GM18868 (cell line): ENCODE measurements around the gene MLXIP.

ENCODE experiments used
- ATAC-seq: cut with Tn5 transposase; IDR thresholded peaks from one replicate; pipeline ENCODE4 v1.9.1; 2021; ENCODE audit warnings: mild to moderate bottlenecking, moderate library complexity; ENCODE audit not compliant: unreplicated experiment

Gene MLXIP

DNA sequence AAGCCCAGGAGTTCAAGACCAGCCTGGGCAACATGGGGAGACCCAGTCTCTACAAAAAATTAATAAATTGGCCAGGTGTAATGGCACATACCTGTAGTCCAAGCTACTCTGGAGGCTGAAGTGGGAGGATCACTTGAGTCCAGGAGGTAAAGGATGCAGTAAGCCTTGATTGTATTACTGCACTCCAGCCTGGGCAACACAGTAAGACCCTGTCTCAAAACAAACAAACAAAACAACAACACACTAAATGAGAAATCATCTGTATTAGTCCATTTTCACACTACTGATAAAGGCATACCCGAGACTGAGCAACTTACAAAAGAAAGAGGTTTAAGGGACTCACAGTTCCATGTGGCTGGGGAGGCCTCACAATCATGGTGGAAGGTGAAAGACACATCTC lies 4.7 kb upstream of the MLXIP start:
- ATAC-seq = no peak

DNA sequence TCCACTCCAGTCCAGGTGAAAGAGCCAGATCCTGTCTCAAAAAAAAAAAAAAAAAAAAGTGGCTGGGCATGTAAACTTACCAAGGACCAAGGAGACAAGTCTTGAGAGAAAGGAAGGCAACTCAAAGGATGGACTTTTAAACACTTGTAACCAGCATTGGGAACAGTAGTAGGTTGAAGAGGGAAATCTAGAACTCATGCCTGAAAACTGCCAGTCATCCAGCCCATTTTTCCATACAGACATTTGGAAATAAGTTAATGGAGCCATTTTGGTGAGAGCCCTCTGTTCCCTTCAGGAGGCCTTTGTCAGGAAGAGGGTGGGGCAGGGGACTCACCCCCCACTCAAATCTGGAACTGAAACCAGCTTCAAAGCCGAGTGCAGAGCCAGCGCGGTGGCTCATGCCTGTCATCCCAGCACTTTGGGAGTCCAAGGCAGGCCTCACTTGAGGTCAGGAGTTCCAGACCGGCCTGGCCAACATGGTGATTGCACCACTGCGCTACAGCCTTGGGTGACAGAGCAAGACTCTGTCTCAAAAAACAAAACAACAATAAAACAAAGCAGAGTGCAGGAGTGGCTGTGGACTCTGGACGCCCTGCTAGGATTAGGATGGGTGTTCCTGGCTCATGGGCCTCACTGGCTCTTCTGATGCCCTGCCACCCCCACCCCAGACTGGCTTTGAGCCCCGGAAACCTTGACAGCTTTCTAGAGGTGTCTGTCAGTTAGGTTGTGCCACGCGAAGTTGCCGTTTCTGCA lies 1.6 kb upstream of the MLXIP start:
- ATAC-seq = no peak

DNA sequence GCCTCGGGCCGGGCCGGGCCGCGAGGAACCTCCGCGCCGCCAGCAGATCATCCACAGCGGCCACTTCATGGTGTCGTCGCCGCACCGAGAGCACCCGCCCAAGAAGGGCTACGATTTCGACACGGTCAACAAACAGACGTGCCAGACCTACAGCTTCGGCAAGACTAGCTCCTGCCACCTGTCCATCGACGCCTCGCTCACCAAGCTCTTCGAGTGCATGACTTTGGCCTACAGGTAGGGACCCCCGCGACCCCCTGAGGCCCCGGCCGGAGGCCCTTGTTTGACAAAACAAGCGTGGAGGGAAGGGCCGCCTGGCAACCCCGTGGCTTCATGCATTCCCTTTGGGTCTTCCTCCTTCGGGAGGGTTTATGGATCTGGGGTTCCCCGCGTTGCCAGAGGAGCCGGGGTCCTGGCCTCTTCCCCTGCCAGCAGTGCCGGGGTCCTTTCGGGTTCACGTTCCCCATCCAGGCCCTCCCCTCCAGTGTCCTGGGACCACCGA lies 526 bp downstream of the MLXIP start:
- no peak for ATAC-seq

DNA sequence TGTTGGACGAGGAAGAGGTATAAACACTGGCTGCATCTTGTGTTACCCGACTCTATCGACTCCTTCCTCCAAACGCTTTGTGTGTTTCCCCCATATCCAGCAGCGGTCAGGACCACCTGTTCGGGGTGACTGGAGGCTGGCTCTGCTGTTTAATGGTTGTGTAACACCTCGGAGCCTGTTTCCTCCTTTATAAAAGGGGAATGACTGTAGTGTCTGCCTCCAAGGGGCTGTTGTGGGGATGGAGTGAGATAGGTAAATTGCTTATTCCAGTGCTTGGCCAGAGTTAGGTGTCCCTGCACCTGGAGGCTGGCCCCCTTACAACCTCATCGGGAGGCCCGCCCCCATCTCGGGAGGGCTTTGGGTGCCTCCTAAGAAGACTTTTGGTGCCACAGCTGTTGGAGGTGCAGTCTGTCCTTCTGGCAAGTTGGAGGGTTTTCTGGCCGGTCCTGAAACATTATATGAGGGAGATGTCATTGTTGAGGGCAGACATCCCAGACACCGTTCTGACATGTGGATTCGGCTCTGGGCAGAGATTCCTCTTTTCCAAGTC lies 1.1 kb downstream of the MLXIP start:
- no peak for ATAC-seq

DNA sequence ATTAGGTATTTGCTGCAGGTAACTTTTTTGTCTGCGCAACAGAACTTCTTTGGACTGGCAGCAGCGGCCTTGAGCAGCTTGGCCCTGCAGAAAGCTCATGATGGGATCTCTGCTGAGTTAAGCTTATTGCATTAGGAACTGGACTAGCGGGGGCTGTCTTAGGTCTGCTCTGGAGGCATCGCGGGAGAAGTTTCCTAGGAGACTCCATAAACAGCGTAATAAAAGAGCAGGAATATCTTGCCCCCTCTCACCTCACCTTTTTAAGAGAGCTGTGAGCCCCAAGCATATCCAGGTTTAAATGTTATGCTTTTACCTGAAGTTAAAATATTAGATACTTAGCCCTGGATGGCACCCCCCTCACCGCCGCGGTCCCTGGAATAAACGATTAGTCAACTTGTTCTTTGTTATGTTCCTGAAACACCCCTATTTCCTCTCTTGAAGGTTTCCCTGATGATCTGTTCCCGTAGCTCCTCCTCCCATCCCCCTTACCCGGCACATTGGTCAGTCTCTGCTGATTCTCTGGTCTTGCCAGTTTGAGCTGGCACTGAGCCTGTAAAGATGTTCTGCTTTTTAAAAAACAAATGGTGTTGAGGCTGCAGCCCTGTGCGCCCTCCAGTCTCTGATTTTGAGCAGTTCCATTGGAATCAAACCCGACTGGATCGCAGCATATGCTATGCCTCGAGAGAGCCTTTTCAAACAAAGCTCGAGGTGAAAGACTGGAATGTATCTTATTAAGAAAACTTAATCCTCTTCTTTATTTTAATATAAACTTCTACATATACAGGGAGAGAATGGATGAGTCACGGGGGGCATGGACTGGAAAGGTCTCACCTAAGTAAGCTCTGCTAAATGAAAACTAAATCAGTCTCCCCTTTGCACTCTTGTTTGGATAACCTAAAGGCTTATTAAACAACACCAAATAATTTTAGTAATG lies 1.9 kb downstream of the MLXIP start:
- ATAC-seq = no peak

DNA sequence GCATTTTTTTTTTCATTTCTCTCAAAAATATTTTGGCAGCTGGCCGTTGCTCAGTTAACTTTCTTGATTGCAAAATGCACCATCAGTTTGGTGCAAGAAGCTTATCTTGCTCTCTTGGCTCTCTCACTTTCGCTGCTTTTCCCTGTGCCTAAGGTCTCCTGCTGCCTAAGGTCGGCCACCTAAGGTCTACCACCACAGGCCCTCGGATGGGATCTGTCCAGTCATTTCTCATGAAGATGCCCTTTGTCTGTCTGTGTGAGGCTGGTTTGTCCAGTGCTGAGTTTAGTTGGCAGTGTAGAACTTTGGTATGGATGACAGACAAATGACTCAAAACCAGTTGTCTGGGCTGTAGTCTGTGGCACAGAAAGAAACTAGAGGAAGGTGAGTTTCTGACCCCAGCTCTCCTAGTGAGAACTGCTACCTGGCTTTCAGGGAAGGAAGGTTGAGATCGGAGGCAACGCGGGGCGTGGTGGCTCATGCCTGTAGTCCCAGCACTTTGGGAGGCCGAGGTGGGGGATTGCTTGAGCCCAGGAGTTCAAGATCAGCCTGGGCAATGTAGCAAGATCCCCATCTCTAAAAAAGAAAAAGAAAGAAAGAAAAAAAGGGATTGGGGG lies 2.6 kb downstream of the MLXIP start:
- ATAC-seq = no peak

DNA sequence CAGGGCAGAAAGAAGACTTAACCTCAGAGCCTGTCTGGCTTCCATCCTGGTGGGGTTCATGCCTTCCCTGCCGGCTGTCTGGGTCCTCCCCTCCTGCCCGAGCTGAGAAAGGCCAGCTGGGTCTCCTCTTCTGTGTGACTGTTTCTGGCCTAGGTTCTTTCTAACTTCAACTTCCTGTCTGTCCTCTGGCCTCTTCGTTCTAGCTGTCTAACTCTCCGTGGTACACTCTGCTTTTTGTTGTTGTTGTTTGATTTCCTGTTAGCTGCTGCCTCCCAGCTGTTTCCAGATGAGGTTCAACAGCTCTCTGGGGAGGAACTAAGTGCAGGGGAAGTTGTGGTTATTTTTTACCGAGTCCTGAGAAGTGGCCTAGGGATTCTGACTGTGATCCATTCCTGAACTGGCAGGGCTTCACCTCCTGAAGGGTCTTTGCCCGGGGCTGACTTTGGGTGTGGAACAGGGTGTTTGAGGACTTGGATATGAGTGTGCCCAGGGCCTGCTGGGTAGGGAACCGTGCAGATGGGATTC lies 3.2 kb downstream of the MLXIP start:
- ATAC-seq = no peak

DNA sequence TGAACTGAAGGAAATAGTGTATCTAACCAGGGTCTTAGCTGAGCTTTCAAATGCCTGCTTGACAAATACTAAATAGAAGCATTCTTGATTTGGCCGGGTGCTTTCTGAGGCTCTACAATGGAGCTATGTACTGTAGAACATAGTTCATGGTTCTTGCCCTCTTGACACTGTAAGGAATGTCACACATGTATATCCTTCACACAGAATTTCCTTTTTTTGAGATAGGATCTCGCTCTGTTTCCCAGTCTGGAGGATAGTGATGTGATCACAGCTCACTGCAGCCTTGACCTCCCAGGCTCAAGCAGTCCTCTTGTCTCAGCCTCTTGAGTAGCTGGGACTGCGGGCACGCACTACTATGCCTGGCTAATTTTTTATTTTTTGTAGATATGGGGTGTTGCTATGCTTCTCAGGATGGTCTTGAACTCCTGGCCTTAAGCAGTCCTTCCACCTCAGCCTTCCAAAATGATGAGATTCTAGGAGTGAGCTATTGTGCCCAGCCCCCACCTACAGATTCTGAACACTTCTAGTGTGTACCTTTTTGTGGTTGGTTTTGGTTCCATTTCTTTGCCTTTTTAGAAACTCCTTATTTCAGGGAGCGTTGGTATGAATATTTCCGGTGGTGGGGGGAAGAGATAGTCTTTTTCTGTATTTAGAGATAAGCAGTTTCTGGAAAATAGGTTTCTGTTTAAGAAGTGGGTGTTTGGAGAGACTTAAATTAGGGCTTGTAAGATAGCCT lies 4.2 kb downstream of the MLXIP start:
- ATAC-seq = no peak

DNA sequence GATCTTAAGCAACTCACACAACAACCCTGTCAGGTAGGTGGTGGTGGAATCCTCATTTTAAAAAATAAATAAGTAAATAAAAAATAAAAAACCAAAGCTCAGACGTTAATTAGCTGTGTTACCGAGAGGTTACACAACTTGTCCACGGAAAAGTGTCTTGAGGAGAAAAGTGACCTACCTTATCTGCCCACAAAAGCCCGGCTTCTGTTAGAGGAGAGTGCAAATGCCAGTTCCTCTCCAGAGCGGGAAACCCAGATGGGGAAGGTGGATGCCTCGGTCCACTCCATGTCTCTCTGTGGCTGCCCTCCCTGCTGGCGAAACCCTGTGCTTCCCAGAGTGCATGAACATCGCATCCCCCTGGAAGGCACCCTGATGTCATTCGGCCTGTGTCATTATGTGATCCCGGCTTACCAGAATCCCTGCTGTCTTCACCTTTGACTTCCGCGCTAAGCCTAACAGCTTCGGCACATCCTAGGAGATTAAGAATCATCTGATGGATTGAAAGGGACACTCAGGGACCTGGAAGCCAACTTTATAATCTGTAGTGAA lies 6.4 kb downstream of the MLXIP start:
- no peak for ATAC-seq

DNA sequence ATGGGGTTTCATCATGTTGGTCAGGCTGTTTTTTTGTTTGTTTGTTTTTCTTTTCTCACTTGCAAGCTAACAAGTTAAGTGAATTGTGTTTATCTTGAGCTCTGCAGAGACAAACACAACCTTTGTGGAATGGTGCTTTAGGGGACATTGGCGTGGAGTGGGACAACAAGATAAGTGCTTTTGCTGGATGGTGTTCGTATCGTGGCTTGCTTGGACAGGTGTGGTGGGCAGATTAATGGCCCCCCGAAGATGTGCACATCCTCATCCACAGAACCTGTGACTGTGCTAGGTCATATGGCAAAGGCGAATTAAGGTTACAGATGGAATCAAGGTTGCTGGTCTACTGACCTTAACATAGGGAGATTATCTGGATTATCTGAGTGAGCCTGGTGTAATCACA lies 7.0 kb downstream of the MLXIP start:
- ATAC-seq = no peak

DNA sequence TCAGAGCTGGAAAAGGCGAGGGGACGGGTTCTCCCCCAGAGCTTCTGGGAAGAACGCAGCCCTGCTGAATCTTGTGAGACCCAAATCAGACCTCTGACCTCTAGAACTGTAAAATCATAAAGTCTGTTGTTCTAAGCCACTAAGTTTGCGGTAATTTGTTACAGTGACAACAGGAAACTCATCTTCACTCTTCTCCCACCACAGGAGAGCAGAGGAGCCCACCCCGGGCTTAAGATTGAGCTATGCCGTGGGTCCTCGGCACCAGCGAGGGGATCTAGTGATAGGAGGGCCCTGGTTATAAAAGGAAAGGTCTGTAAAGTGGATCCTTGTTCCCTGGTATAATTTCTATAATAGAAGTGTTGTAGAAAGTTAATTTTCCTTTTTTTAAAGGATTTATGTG lies 7.6 kb downstream of the MLXIP start:
- no peak for ATAC-seq

DNA sequence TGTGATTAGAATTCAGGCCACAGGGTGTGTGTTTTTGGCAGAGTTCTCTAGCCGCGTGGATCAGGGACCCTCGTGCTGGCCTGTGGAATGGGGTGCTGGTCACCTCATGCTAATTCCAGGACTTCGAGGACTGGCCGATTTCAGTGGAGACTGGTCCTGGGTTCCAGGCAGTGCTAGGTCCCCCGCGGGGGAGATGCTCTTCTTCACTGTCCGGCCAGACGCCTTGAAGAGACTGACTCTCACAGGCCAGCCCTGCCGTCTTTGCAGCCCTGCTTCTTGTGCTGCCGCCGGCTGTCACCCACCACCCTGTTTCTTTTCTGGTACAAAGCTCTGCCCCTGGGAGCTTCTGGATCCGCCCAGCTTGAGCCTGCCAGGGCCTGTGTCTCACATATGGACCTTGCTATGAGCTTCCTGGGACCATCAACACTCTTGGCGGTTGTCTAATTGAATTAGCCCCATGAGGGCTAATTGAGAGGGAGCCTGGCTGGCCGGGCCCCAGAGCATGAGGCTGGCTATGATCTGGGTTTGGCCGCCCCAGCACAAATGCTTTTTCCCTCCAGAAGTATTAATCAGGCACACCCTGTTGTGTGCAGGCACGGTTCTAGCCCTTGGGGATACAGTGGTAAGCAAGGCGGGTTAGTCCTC lies 8.2 kb downstream of the MLXIP start:
- no peak for ATAC-seq

DNA sequence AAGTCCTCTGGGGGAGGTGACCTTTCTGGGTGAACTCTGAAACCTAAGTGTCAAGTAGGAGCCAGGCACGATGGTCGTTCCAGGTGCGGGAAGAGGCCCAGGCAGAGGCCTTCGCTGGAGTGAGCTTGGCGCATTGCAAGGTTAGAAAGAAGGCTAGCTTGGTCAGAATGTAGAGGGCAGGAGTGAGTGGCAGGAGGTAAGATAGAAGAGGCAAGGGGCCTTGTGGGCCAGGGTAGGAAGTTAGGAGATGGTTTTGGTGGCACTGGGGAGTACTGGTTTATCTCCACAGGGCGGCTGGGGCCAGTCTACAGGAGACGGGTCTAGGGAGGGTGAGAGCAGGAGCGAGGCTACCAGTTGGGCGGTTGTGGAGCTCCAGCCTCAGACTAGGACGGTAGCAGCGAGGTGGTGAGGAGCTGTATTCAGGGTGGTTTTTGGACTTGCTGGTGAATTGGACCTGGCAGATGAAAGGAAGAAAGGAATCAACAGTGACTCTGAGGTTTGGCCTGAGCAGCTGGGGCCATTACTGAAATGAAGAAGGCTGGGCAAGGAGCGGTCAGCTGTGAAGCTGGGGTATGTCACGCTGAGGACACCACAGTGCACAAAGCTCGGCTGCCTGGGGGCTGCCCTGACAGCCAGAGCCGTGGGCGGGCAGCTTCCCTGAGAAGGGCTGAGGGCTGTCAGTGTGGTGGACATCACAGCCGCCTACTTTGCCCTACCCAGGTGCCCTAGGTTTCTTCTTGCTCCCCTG lies 9.0 kb downstream of the MLXIP start:
- ATAC-seq = no peak

DNA sequence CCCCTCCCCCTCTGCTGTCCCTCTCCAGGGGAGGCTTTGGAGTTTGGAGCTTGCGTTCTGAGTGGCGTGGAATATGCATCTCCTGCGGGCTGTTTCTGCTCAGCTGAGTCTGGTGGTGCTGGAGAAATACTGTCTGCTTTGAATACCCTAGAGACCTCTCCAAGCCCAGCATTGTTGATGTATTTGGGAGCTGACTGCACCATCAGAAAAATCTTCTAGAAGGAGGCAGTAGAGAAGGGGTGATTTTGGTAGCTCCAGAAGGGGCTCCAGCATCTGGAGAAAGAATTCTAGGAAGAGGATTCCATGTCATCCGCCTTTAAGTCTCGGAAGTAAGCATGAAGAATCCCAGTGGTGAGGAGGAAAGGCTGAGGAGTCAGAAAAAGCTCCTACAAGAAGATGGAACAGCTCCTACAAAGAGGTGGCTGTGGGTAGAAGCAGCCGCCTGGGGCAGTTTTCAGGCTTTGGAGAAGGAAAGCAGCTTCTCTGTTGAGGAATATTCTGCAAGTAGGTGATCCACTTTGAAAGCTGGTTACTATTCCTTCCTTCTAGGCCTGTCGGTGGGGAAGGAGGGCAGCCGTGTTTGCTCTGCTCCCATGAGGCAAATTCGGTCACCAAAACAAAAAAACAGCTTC lies 9.7 kb downstream of the MLXIP start:
- no peak for ATAC-seq

DNA sequence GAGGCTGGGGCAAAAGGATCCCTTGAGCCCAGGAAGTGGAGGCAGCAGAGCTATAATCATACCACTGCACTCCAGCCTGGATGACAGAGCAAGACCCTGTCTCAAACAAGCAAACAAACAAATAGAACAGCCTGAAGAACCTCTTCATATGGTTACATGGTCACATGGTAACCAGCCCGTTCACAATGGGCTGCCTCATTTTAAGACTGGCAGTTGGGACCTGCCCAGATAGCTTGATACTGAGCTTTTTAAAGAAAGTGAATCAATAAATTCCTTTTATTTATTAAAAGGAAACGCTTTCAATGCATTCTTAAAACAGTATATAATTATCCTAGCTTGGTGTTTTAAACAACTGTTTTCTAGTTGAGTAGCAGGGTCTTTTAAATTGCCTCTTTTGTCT lies 10.5 kb downstream of the MLXIP start:
- no peak for ATAC-seq

DNA sequence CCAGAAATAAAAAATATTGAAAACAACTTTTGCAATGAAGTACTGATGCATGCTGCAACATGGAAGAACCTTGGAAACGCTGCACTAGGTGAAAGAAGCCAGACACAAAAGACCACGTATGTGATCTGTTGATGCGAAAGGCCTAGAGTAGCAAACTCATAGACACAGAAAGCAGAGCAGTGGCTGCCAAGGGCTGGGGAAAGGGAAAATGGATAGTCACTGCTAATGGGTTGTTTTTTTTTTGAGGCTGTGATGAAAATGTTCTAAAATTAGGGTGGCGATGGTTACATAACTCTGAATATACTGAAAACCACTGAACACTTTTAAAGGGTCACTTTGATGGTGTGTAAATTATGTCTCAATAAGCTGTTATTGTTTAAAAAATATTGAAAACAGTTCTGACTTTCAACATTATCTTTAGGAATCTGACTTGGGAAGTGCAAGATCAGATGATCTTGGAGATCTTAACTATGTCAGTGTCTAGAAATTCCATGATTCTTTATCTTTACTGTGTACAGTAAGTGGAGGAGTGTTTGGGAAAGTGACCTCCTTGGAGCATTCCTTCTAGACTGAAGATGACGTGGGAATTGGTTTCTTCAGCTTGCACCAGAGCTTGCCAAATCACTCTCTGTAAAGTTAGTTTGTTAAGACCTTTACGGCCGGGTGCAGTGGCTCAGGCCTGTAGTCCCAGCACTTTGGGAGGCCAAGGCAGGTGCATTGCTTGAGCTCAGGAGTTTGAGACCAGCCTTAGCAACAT lies 12.4 kb downstream of the MLXIP start:
- no peak for ATAC-seq

DNA sequence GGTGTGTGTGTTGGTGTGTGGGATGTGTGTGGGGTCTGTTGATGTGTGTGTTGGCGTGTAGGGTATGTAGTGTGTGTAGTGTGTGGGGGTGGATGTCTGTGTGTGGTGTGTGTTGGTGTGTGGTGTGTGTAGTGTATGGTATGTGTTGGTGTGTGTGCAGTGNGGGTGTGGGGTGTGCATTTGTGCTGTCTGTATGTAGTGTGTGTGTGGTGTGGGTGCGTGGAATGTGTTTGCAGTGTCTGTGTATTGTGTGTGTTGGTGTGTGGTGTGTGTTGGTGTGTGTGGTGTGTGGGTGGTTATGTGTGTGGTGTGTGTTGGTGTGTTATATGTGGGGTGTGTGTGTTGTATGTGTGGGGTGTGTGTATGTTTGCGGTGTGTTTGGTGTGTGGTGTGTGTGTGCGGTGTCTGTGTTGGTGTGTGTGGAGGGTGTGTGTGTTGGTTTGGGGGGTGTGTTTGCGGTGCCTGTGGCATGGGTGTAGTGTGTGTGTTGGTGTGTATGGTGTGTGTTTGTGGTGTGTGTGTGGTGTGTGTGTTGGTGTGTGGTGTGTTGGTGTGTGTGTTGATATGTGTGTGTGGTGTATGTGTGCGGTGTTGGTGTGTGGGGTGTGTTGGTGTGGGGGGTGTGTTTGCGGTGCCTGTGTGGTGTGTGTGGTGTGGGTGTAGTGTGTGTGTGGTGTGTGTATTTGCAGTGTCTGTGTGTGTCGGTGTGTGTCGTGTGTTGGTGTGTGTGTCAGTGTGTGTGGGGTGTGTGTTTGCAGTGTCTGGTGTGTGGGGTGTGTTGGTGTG lies 14.7 kb downstream of the MLXIP start:
- ATAC-seq = no peak
